IPS-15b (cell line): ENCODE measurements around the gene FARP2.
A peak's percentile ranks its signal among the peaks of the same experiment; 100 is the strongest.

Source experiments
- H3K27me3 ChIP-seq: one replicate; pipeline ENCODE4 v1.6.1; 2013; ENCODE audit warnings: low read length; ENCODE audit not compliant: control insufficient read depth, insufficient read depth
- H3K36me3 ChIP-seq: one replicate; pipeline ENCODE4 v1.6.1; 2013; ENCODE audit warnings: low read length; ENCODE audit not compliant: control insufficient read depth, insufficient read depth
- H3K4me1 ChIP-seq: one replicate; pipeline ENCODE4 v1.6.1; 2013; ENCODE audit warnings: mild to moderate bottlenecking, low read length; ENCODE audit not compliant: control insufficient read depth, insufficient read depth
- H3K4me3 ChIP-seq: one replicate; pipeline ENCODE4 v1.5.1; 2013; ENCODE audit warnings: low read depth, low read length
- H3K9ac ChIP-seq: one replicate; pipeline ENCODE4 v1.6.1; 2013; ENCODE audit warnings: low read depth, mild to moderate bottlenecking, low read length
- H3K9me3 ChIP-seq: one replicate; pipeline ENCODE4 v1.6.1; 2013; ENCODE audit warnings: mild to moderate bottlenecking, low read length; ENCODE audit not compliant: control insufficient read depth, insufficient read depth

Gene FARP2

GRCh38 chr2:241539616-241540374, 183.7 kb downstream of the FARP2 start:
- Histone ChIP-seq H3K9me3 (no peaks in the 10 kb centered on the region), H3K4me1 (peaks cover 4% of the 10 kb centered on the region), H3K9ac (no peak overlapping the region), H3K36me3 (no peaks in the 10 kb centered on the region), H3K4me3 (no peak overlapping the region), H3K27me3 (peaks cover 33% of the 10 kb centered on the region)

GRCh38 chr2:241540401-241540770, 184.3 kb downstream of the FARP2 start:
- peaks cover 4% of the 10 kb centered on the region for H3K4me1 ChIP-seq
- H3K4me3 ChIP-seq, result peak overlapping the region; percentile 61
- no peak overlapping the region for H3K9ac ChIP-seq
- H3K9me3 ChIP-seq, result no peaks in the 10 kb centered on the region
- peaks cover 33% of the 10 kb centered on the region for H3K27me3 ChIP-seq
- no peaks in the 10 kb centered on the region for H3K36me3 ChIP-seq

DNA sequence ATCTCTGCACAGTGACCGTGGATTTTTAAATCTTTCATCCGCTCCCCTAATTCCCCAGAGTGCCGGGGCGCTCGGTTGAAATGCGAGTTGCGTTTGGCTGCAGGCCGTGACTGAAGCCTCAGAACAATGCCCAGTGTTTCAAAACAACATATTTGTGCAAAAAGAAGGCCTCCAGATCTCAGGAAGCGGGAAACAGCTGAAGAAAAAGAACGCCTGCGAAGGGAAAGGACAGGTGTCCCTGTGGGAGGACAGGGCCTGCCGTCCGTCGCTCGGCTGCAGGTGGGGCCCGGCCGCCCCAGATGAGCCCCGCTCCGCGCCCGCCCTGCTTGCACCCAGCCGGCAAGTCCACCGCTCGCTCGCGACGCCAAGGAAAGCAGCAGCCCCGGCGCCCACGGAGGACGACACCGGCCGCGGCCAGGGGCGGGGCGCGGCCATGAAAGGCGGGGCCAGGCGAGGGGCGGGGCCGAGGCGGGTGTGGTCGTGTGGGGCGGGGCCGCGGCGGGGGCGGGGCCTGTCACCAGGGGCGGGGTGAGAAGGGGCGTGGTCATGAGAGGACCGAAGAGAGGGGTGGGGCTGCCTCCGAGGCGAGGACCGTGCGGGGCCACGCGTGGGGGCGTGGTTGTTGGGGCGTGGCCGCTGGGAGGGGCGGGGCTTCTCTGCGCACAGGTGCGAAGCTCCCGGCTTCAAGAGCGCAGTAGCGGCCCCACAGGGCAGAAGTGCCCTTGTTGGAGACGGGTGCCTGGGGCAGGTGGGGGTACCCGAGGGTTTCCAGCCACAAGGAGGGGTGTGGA, 184.9 kb downstream of the FARP2 start:
- H3K36me3 ChIP-seq, result no peaks in the 10 kb centered on the region
- H3K27me3 ChIP-seq, result peaks cover 33% of the 10 kb centered on the region
- no peaks in the 10 kb centered on the region for H3K9me3 ChIP-seq
- H3K4me1 ChIP-seq, result peaks cover 4% of the 10 kb centered on the region
- H3K9ac ChIP-seq, result no peak overlapping the region
- peak overlapping the region; percentile 61 for H3K4me3 ChIP-seq

- Histone ChIP-seq H3K4me1 (peaks cover 4% of the 10 kb centered on the region), H3K9ac (no peak overlapping the region), H3K4me3 (peak overlapping the region; percentile 56), H3K27me3 (peaks cover 33% of the 10 kb centered on the region), H3K36me3 (no peaks in the 10 kb centered on the region), H3K9me3 (no peaks in the 10 kb centered on the region)
Measured at GRCh38 chr2:241541564-241542277, 185.6 kb downstream of the FARP2 start.

DNA sequence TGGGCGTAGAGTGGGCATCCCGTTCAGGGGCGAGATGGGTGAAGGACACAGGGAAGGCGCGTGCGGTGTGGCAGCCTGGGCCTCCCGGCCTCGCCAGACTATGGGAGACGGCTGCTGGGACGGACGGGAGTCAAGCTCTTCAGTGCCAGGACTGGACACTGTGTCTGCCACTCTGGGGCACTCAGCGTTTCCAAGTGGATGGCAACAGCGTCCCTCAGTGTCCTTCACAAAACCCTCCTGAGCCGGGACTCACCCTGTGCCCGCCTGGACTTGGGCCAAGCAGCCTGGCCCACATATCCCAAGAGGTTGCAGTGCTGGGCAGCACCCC, 186.2 kb downstream of the FARP2 start:
- Histone ChIP-seq H3K36me3 (no peaks in the 10 kb centered on the region), H3K27me3 (peaks cover 33% of the 10 kb centered on the region), H3K4me1 (peaks cover 4% of the 10 kb centered on the region), H3K4me3 (peak overlapping the region; percentile 56), H3K9me3 (no peaks in the 10 kb centered on the region), H3K9ac (no peak overlapping the region)
